IPS DF 6.9 (cell line): ENCODE data around the gene IFIT2.
"Not testable (repeated sequence)": the region's sequence is repeated elsewhere in the genome, so short reads cannot be mapped to it uniquely, and the experiment has no call there.

Source experiments
- DNase-seq: peaks from one replicate; pipeline ENCODE4 v3.0.0-alpha.2; 2013; ENCODE audit warnings: low read depth, low spot score
- H3K27ac ChIP-seq: one replicate; pipeline ENCODE4 v1.5.1; 2013; ENCODE audit warnings: low read length, control low read depth
- H3K27me3 ChIP-seq: 2 replicates; pipeline ENCODE4 v1.6.1; 2013; ENCODE audit warnings: mild to moderate bottlenecking, low read length; ENCODE audit not compliant: control insufficient read depth, insufficient read depth
- H3K36me3 ChIP-seq: 2 replicates; pipeline ENCODE4 v1.6.1; 2013; ENCODE audit warnings: low read length; ENCODE audit not compliant: control insufficient read depth, insufficient read depth
- H3K4me1 ChIP-seq: 2 replicates; pipeline ENCODE4 v1.6.1; 2013; ENCODE audit warnings: low read length; ENCODE audit not compliant: control insufficient read depth, insufficient read depth
- H3K4me3 ChIP-seq: 2 replicates; pipeline ENCODE4 v1.5.1; 2013; ENCODE audit warnings: mild to moderate bottlenecking, low read length
- H3K9me3 ChIP-seq: 2 replicates; pipeline ENCODE4 v1.6.1; 2013; ENCODE audit warnings: low read length, inconsistent platforms; ENCODE audit not compliant: control insufficient read depth, insufficient read depth
- WGBS: extraction: QIAGEN DNeasy Blood & Tissue Kit; methylation state at CpG from one replicate; pipeline ENCODE4 v1.1.7; 2013; ENCODE audit warnings: mixed read lengths, missing lambda C conversion rate; ENCODE audit not compliant: insufficient read length, insufficient coverage; 5-methylcytosine and 5-hydroxymethylcytosine counted together

The IFIT2 gene

GRCh38 chr10:89325856-89326255 is 24.0 kb downstream of the IFIT2 start:
- H3K4me3 ChIP-seq, H3K9me3 ChIP-seq, H3K36me3 ChIP-seq, H3K27me3 ChIP-seq, DNase-seq, H3K27ac ChIP-seq, H3K4me1 ChIP-seq: not testable (repeated sequence)
- no CpG with 5 or more reads among the region's 2 CpGs for WGBS

- no peak for DNase-seq
- Histone ChIP-seq H3K9me3 (no peaks in the 10 kb centered on the region), H3K4me3 (no peak within 1 kb of the TSS), H3K4me1 (peaks cover 5% of the 10 kb centered on the region; the same call in 1 of the 2 replicates), H3K27me3 (no peaks in the 10 kb centered on the region), H3K27ac (peak within 1 kb of the TSS; percentile 86), H3K36me3 (no peaks in the 10 kb centered on the region)
- no CpG with 5 or more reads among the region's 7 CpGs for WGBS
Observed at GRCh38 chr10:89327803-89328441, 26.1 kb downstream of the IFIT2 start, which contains the start of gene IFIT3. IFIT3 (plus strand) TSS chr10:89327997; CDS start chr10:89328074, 77 bp downstream.

- Histone ChIP-seq H3K36me3 (no peaks in the 10 kb centered on the region), H3K27ac (no peak overlapping the region), H3K4me3 (no peak overlapping the region), H3K9me3 (no peaks in the 10 kb centered on the region), H3K27me3 (no peaks in the 10 kb centered on the region), H3K4me1 (peaks cover 9% of the 10 kb centered on the region; the same call in 1 of the 2 replicates)
- DNase-seq = no peak
- WGBS = no CpG with 5 or more reads among the region's 2 CpGs
Observed at GRCh38 chr10:89329151-89329550, 27.3 kb downstream of the IFIT2 start.

GRCh38 chr10:89330014-89330413 is 28.2 kb downstream of the IFIT2 start:
- H3K9me3 ChIP-seq, DNase-seq, H3K4me1 ChIP-seq, H3K4me3 ChIP-seq, H3K27me3 ChIP-seq, H3K36me3 ChIP-seq, H3K27ac ChIP-seq: not testable (repeated sequence)
- WGBS = no CpG with 5 or more reads among the region's 3 CpGs

- Histone ChIP-seq H3K27ac (no peak overlapping the region), H3K4me3 (no peak overlapping the region), H3K4me1 (peaks cover 9% of the 10 kb centered on the region; the same call in 1 of the 2 replicates), H3K27me3 (no peaks in the 10 kb centered on the region), H3K9me3 (no peaks in the 10 kb centered on the region), H3K36me3 (no peaks in the 10 kb centered on the region)
- no peak for DNase-seq
Observed at GRCh38 chr10:89330537-89331212, 28.8 kb downstream of the IFIT2 start.

GRCh38 chr10:89331487-89332122 is 29.8 kb downstream of the IFIT2 start:
- H3K9me3 ChIP-seq, DNase-seq, H3K36me3 ChIP-seq, H3K4me1 ChIP-seq, H3K4me3 ChIP-seq, H3K27ac ChIP-seq, H3K27me3 ChIP-seq: not testable (repeated sequence)
- WGBS = no CpG with 5 or more reads among the region's 14 CpGs

GRCh38 chr10:89332123-89332633 is 30.3 kb downstream of the IFIT2 start:
- no peak overlapping the region for H3K4me3 ChIP-seq
- WGBS = no CpG with 5 or more reads among the region's 5 CpGs
- peaks cover 7% of the 10 kb centered on the region; the same call in 1 of the 2 replicates for H3K4me1 ChIP-seq
- H3K9me3 ChIP-seq = no peaks in the 10 kb centered on the region
- H3K27ac ChIP-seq = no peak overlapping the region
- no peak for DNase-seq
- no peaks in the 10 kb centered on the region for H3K27me3 ChIP-seq
- no peaks in the 10 kb centered on the region for H3K36me3 ChIP-seq

GRCh38 chr10:89335226-89335625 is 33.4 kb downstream of the IFIT2 start:
- WGBS = no CpG with 5 or more reads among the region's 3 CpGs
- no peak overlapping the region for H3K4me3 ChIP-seq
- no peak for DNase-seq
- H3K36me3 ChIP-seq = no peaks in the 10 kb centered on the region
- no peak overlapping the region for H3K27ac ChIP-seq
- no peaks in the 10 kb centered on the region for H3K27me3 ChIP-seq
- H3K4me1 ChIP-seq = peaks cover 3% of the 10 kb centered on the region
- no peaks in the 10 kb centered on the region for H3K9me3 ChIP-seq

- Histone ChIP-seq H3K4me1 (peaks cover 3% of the 10 kb centered on the region), H3K9me3 (no peaks in the 10 kb centered on the region), H3K36me3 (no peaks in the 10 kb centered on the region), H3K27ac (no peak overlapping the region), H3K27me3 (no peaks in the 10 kb centered on the region), H3K4me3 (no peak overlapping the region)
- DNase-seq = no peak
- WGBS = no CpG with 5 or more reads among the region's 3 CpGs
Observed at GRCh38 chr10:89336241-89336640, 34.4 kb downstream of the IFIT2 start.

- no peak for DNase-seq
- Histone ChIP-seq H3K27me3 (no peaks in the 10 kb centered on the region), H3K9me3 (no peaks in the 10 kb centered on the region), H3K4me3 (no peak overlapping the region), H3K36me3 (no peaks in the 10 kb centered on the region), H3K27ac (no peak overlapping the region), H3K4me1 (peaks cover 3% of the 10 kb centered on the region)
- WGBS = no CpG with 5 or more reads among the region's 6 CpGs
Observed at GRCh38 chr10:89337484-89337883, 35.6 kb downstream of the IFIT2 start.
